Sigmoid colon (tissue), 4 donors: ENCODE results near the gene POLR2B.

Source experiments
- POLR2AphosphoS5 ChIP-seq, 4 donors: sonication (generic); formaldehyde crosslinking; IDR thresholded peaks; one replicate each; pipeline ENCODE4 v1.6.1; 2017; ENCODE audit warnings: antibody characterized with exemption in 4 of 4
- TF ChIP-seq, protein P1 (sequence below), 4 experiments: fragments of 450-650 bp in 3 of 4; fragments of 200-600 bp in 1 of 4; IDR thresholded peaks; one replicate each; pipeline ENCODE4 v1.5.1; 2016 to 2019; ENCODE audit warnings: antibody characterized with exemption in 4 of 4, mild to moderate bottlenecking in 3 of 4, moderate library complexity in 2 of 4

DNA sequence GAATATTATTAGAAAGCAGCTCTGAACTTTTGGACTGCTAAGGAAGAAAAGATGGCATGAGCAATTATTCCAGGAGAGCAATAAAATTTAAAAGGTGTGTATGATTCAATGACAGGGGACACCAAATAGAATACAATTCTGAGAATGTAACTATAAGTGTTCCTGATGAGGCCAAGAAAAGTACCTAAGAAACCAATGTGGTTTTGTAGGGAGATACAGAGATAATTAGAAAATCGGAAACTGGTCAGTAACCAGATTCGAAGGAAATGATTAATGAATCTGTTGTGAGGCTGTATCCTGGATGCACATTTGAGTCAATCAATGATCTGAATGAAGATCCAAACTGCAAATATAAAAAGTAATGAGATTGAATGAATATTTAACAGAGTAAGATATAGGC is 7.3 kb upstream of the POLR2B start:
- no peak for TF ChIP-seq POLR2AphosphoS5 (IDR thresholded peaks at IDR 0.05)
- TF ChIP-seq, protein P1, sequence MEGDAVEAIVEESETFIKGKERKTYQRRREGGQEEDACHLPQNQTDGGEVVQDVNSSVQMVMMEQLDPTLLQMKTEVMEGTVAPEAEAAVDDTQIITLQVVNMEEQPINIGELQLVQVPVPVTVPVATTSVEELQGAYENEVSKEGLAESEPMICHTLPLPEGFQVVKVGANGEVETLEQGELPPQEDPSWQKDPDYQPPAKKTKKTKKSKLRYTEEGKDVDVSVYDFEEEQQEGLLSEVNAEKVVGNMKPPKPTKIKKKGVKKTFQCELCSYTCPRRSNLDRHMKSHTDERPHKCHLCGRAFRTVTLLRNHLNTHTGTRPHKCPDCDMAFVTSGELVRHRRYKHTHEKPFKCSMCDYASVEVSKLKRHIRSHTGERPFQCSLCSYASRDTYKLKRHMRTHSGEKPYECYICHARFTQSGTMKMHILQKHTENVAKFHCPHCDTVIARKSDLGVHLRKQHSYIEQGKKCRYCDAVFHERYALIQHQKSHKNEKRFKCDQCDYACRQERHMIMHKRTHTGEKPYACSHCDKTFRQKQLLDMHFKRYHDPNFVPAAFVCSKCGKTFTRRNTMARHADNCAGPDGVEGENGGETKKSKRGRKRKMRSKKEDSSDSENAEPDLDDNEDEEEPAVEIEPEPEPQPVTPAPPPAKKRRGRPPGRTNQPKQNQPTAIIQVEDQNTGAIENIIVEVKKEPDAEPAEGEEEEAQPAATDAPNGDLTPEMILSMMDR (IDR thresholded peaks at IDR 0.05), result no peak
